Islet of Langerhans (tissue), 1 donor: ENCODE measurements around the gene DUSP1.

Experiments used
- FAIRE-seq: peaks from one replicate; lab custom pipeline; 2011; peaks lifted over from hg19 to GRCh38; lab: Jason Lieb, UNC

The DUSP1 gene

DNA sequence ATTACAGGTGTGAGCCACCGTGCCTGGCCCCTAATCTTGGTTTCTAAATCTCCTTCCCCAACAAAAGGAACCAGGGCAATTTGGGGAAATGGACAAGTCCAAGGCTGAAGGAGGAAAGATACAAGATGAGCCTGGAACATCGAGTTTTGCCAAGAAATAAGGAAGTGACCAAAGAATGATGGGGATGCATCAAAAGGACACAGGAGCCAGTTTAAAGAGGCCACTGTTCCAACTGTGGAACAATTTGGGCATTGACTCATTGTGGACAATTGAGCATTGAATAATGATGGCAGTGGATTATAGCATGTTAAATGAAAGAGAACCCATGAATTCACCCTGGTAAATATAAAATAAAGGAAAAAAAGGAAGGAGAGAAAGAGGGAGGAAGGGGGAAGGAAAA is 47.5 kb downstream of the DUSP1 start:
- no peak for FAIRE-seq

DNA sequence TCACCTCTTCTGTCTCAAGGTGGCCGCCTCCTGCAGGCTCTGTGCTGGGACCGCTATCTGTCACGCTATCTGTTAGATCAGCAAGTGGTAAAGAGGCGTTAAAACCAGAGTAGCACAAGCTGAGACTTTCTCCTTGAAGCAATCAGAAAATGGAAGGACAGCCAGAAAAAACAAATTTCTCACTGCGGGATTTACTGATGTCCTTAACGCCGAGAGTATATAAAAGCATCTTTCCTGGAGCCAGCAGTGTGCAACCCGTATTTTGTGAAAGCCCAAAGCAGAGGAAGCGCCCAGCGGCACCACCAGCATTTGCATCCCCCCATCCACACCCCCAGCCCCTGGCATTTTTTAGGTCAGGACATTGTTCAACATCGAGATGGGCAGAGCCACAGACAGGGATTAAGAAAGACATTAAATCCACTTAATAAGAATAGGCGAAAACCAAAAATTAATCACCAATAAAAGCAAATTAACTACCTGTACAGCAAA is 48.6 kb downstream of the DUSP1 start:
- FAIRE-seq, result no peak

DNA sequence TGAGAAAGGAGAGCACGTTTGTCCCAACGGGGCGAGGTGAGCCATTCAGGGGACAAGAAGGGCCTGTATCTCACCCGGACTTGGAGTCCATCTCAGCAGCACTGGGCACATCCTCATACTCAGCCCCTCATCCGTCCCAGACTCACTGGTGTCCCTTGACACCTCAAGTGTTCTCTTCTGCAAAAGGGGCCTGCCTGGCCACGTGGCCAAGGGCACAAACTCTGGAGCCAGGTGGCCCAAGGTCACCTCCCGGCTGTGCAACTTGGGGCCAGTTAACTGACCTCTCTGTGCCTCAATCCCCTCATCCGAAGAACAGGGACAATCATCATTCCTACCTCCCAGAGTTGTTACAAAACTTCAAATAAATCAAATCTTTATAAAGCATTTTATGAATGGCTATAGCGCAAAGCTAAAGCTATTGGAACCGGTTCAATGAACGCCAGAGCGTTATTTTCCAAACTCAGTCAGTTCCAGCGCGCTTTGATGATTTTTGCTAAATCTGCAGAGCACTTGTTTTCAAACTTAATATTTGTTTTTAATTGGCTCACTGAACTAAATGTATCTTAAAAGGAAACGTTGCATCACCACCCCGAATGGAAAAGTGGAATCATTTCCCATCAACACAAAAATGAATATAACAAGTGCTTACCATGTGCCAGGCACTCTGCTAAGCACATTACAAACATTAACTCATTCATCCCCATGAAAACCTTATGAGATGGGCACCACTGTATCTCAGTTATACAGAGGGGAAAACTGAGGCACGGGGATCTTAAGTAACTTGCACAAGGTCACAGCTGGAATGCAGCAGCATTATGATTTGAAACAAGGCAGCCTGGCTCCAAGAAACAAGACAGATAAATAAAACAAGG is 49.3 kb downstream of the DUSP1 start:
- FAIRE-seq, result peak; percentile 65

DNA sequence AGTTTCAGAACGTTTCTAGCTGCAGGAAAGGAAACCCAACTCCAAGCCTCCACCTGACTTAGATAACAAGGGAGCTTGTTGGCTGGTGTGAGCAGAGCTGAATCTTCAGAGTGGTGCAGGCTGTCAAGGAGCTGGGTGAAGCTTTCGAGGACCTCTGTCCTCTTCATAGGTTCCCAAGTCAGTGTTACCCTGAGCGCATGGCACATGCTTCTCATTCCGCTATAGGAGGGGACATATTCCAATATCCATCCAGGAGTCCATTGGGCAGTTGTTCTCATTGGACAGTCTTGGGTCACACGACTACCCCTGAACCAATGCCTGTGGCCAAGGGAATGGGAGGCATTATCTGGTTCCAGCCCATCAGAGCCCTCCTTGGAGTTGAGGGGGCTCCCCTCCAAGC is 50.3 kb downstream of the DUSP1 start:
- no peak for FAIRE-seq

DNA sequence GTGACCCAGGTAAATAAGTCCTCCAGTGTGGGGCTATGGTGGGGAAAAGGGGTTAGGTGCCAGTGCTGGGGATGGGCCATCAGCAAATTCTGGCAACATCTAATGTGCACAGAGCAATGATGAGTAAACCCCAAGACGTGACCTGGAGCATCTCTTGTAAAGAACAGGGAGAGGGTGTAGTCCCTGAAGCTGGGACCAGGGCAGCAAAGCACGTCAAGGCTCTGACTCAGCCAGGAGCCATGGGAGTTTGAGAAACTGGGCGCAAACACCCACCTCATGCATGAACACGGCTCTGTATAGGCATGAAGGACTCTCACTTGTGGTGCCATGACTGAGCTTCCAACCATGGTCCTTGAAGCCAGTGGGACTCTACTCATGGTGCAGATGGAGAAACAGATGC is 51.8 kb downstream of the DUSP1 start:
- no peak for FAIRE-seq

DNA sequence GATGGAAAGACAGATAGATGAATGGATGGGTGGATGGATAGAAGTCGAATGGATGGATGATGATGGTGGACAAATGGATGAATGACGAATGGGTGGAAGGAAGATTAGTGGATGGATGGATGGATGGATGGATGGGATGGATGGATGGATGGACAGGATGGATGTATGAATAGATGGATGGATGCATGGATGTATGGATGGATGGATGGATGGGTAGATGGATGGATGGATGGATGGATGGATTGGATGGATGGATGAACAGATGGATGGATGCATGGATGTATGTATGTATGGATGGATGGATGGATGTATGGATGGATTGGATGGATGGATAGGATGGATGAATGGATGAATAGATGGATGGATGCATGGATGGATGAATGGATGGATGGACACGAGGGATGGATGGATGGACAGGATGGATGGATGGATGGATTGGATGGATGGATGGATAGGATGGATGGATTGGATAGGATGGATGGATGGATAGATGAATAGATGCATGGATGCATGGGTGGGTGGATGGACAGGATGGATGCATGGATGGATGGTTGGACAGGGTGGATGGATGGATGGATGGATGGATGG is 52.4 kb downstream of the DUSP1 start:
- FAIRE-seq, result no peak
